Activated T-helper 1 cell treated with Interleukin-2 at 50 U/mL for 16 hours (primary cell): ENCODE measurements around the gene OR52E2.
"Not testable (repeated sequence)": the region's sequence is repeated elsewhere in the genome, so short reads cannot be mapped to it uniquely, and the experiment has no call there.

ENCODE experiments used
- DNase-seq: peaks from one replicate; pipeline ENCODE4 v3.0.0-alpha.2; 2020; ENCODE audit warnings: low read depth

The OR52E2 gene

DNA sequence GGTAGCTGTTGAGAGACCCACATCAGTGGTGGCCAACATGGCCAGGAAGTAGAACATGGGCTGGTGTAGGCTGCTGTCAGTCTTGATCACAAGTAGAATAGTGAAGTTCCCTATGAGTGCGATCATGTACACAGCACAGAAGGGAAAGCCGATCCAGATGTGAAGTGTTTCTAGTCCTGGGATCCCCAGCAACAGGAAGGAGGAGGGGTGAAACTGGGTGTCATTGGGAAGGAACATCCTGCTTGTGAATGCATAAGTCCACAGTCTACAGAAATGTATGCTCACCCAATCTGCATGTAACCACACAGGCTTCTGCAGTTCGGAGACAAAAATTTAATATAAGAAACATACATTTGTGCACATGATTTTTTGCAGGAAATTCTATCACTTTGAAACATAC is at the start of gene OR52E2:
OR52E2 (minus strand) TSS at position 237 of the 400 bp plus-strand sequence; CDS start at position 237, 0 bp downstream.
- no peak for DNase-seq

- DNase-seq, result no peak
These were observed 47.9 kb upstream of the OR52E2 start for GRCh38 chr11:5107285-5107684.

DNA sequence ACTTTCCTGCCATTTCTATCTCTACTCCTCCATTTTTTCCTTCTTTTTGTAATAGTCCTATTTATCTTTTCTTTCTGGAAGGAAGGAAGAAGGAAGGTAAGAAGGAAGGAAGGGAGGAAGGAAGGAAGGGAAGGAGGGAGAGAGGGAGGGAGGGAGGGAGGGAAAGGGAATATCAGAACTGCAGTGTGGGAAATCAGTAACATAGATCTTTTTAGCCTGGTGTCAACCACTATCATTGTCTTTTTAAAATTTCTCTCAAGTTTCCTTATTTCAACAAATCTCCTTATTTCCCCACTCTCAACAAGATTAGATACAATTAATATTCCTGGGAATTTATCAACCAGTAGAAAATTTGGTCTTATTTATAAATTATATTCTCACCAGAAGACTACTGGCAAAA is 43.6 kb upstream of the OR52E2 start:
- DNase-seq, result no peak

DNA sequence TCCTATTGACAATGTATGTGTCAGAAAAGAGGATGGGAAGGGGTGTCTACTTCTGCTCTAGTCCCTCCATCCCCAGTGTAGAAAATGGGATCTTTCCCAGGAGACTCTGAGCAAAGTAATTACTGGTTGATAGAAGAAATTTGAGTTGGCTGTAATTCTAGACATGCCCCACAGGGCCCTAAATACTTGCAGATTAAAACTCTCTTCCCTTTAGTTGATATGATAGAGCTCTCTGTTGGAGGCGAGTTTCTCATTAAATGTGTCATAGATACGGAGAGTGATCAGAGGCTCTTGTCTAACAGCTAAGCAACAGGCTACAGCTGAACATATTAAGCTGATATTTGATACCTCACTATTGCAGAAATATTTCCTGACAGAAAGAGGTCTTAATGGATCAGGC is 42.8 kb upstream of the OR52E2 start:
- DNase-seq, result no peak

GRCh38 chr11:5096011-5096410 is 36.6 kb upstream of the OR52E2 start:
- no peak for DNase-seq

DNA sequence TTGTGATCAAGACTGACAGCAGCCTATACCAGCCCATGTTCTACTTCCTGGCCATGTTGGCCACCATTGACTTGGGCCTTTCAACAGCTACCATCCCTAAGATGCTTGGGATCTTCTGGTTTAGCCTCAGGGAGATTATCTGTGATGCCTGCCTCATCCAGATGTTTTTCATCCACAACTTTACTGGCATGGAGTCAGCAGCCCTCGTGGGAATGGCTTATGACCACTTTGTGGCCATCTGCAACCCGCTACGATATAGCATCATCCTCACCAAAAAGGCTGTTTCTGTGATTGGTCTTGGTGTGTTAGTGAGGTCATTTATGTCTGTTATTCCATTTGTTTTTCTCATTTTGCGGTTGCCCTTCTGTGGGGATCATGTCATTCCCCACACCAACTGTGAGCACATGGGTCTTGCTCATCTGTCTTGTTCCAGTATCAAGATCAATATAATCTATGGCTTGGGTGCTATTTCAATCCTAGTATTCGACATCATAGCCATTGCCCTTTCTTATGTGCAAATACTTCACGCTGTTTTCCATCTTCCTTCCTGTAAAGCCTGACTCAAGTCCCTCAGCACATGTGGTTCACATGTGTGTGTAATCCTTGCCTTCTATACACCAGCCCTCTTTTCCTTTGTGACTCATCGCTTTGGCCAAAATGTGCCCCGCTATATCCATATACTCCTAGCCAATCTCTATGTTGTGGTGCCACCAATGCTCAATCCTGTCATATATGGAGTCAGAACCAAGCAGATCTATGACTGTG is 33.6 kb upstream of the OR52E2 start:
- DNase-seq, result no peak

DNA sequence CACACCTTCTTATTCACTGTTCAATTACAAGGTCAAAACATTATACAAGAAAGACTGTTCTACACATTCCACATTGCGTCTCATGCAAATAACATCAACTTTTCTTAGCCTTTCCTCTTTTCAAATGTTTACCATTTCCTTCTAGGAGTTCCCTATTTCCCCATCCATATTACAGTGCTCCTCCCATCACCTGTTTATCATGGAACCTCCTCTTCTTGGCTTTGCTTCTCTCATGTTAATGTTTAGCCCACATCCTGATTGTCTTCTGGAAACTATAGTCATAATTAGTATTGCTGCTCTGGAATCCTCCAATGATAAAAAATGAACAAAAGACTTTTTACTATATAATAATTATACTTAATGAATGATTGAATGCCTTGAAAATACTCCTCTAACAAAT is 31.2 kb upstream of the OR52E2 start:
- no peak for DNase-seq

DNA sequence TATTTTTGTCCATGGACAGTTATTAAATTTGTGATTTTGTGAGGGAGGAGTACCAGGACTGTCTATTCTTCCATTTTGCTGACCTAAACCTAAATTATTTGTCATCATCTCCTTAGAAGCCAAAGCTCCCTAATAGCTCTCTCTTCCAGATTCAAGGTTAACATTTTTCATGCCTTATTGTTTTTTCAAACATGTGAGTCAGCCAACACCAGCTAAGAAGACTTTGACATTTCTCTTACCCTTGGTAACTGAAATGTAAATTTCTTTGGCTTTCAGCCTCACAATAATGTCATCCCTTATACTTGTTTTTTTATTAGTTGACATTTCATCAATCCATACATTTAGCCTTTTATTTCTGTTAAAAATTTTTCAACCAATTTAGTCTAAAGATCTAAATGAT is 29.1 kb upstream of the OR52E2 start:
- DNase-seq, result no peak

- no peak for DNase-seq
These were observed 24.2 kb upstream of the OR52E2 start for GRCh38 chr11:5083602-5084001.

DNA sequence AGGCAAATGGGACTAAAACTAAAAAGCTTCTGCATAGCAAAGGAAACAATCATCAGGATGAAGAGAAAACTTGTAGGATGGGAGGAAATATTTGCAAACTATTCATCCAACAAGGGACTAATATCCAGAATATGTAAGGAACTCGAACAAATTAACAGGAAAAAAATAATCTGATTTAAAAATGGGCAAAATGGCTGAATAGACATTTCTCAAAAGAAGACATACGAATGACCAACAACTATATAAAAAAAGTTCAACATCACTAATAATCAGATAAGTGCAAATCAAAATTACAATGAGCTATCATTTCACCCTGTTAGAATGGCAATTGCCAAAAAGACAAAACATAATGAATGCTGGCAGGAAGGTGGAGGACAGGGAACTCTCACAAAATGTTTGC is 22.0 kb upstream of the OR52E2 start:
- DNase-seq, result no peak

GRCh38 chr11:5071799-5072198 is 12.4 kb upstream of the OR52E2 start:
- no peak for DNase-seq

DNA sequence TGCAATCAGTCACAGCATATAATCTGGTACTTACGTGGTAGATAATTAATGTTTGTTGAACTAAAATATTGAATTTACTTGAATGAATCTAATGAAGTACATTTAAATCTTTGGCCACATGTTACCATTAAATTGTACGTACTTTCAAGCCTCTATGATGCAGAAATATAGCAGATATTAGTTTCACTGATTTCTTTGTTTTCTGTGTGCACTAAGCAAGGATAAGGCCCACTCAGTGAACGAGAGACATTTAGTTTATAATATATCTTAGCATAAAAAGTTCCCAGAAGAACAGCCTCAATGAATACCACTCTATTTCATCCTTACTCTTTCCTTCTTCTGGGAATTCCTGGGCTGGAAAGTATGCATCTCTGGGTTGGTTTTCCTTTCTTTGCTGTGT is 9.8 kb upstream of the OR52E2 start, which contains the start of gene OR52E1:
OR52E1 (plus strand) TSS at position 301 of the 400 bp plus-strand sequence.
- no peak for DNase-seq

DNA sequence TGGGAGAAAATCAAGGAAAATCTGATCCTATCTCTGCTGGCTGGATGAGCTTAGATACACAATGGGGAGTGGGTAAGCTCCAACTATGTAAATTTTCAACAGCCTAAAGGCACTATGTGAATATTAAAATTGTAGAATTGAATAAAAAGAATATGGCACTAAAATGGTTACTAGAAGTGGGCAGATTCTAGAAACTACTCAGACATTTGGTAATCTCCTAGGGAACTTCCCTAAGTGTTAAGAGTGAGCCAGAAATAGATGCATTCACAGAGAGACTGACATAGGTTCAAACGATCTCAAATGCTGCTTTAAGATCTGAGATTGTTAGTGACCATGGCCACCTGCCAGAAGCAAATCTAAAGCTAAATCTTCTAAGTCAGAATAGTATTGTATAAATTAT is 5.6 kb upstream of the OR52E2 start:
- no peak for DNase-seq

DNA sequence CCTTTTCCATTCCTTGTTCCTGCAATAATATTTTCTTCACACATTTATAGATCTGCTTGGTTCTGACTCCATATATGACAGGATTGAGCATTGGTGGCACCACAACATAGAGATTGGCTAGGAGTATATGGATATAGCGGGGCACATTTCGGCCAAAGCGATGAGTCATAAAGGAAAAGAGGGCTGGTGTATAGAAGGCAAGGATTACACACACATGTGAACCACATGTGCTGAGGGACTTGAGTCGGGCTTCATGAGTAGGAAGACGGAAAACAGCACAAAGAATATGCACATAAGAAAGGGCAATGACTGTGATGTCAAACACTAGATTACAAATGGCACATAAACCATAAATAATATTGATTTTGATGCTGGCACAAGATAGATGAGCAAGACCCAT is 748 bp downstream of the OR52E2 start:
- DNase-seq, result not testable (repeated sequence)

DNA sequence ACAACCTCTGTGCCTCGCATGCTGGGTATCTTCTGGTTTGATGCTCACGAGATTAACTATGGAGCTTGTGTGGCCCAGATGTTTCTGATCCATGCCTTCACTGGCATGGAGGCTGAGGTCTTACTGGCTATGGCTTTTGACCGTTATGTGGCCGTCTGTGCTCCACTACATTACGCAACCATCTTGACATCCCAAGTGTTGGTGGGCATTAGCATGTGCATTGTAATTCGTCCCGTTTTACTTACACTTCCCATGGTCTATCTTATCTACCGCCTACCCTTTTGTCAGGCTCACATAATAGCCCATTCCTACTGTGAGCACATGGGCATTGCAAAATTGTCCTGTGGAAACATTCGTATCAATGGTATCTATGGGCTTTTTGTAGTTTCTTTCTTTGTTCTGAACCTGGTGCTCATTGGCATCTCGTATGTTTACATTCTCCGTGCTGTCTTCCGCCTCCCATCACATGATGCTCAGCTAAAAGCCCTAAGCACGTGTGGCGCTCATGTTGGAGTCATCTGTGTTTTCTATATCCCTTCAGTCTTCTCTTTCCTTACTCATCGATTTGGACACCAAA is 12.6 kb downstream of the OR52E2 start:
- DNase-seq, result no peak

DNA sequence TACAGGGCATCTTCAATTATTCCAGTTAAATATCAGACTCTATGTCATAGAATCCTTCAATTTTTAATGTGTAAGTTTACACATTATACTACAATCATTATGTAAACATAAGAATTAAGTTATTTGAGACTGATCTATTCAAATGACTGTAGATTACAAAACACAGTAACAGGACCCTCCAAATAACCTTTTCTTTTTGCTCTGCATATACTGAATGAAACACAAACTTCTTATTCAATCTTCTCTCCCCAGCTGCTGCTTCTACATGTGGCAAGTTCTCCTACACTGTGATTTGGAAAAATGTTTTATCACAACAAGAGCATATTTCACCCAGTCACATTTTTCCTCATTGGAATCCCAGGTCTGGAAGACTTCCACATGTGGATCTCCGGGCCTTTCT is 13.2 kb downstream of the OR52E2 start, which contains the start of gene OR52J3:
OR52J3 (plus strand) TSS at position 301 of the 400 bp plus-strand sequence; CDS start at position 301, 0 bp downstream.
- DNase-seq, result no peak

- no peak for DNase-seq
These were observed 16.0 kb downstream of the OR52E2 start for GRCh38 chr11:5043380-5043779.

GRCh38 chr11:5042091-5042490 is 17.3 kb downstream of the OR52E2 start:
- no peak for DNase-seq

- no peak for DNase-seq
These were observed 18.6 kb downstream of the OR52E2 start for GRCh38 chr11:5040876-5041275.

DNA sequence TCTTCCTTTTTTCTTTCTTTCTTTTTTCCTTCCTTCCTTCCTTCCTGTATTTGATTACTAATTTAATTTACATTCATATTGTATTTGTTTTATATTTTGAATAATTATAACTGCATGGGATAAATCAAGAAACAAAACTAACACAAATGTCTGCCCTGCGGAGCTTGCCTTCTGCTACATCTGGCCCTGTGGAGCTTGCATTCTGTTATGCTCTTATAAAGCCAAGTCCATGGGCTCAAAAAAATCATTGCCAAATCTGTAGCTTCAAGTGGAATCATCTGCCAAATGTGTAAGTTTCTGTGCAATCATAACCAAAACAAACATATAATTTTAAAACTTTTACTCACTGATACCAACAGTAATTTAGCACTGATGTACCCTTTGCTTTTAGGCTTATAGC is 21.1 kb downstream of the OR52E2 start:
- no peak for DNase-seq

DNA sequence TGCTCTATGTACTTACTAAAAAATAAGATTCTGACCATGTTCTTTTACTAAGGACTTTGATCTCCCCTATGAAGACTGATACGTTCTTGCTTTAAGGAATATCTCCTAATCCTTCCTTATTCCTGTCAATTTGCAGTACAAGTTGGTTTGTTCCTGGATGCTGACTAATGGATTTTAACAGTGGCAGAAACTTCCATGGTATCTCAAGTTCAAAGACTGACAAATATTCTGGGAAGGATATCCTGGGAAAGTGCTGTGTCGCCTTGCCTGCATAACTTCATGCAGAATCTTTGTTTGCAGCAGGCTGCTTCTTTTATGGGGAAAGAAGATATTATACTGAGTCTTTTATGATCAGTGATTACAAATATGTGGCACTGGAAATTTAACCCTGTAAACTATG is 21.5 kb downstream of the OR52E2 start:
- DNase-seq, result no peak

DNA sequence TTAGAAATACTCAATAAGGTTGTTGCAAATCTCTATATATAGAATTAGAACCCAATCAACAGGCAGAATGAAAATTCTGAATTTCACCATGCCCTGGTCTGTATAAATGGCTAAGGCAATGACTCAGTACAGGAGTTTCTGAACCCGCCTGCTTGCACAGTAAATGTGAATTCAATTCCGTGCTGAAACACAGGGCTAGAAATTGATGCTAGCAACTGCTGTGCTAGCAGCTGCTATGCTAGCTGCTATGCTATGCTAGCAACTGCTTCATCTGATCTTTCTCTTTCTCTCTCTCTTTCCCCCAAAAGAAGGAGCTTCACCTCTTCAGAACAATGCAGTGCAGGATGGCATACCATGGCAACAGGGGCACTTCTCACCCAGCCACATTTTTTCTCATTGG is 22.8 kb downstream of the OR52E2 start:
- DNase-seq, result no peak

DNA sequence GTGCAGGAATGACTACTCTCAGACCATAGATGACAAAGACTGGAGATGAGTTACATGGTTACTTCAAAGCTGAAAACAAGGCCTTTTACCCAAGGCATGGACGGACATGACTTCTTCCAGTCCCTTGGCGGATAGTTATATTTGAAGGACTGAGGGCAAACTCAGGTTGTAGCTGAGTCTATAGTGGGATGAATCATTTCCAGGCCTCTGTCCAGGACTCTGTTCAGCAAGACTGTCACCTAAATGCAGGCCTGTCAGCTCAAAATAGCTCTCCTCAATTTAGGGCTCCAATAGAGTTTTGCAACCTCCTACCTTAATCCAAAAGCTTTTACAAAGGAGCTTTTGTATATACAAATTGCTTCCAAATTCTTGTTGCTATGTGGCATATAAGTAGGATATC is 37.4 kb downstream of the OR52E2 start:
- DNase-seq, result no peak

- DNase-seq, result no peak
These were observed 46.4 kb downstream of the OR52E2 start for GRCh38 chr11:5013012-5013411.
